OCI-LY3 (cell line): ENCODE data around the gene PRR14.

Experiments
- CTCF ChIP-seq: fragments of 200-600, 300-600 bp; sonication (generic); IDR thresholded peaks from 2 replicates; pipeline ENCODE4 v1.5.1; 2014; ENCODE audit warnings: antibody characterized with exemption, low read length, low read depth
- EZH2phosphoT487 ChIP-seq: fragments of 200-600 bp; shearing (Covaris generic); IDR thresholded peaks from 2 replicates; pipeline ENCODE4 v1.6.1; 2018; ENCODE audit warnings: antibody characterized with exemption, mixed run types, low read depth

- TF ChIP-seq CTCF (no peak), EZH2phosphoT487 (no peak)
These were observed 45.6 kb upstream of the PRR14 start for GRCh38 chr16:30605158-30605557.
